Osteoblast (primary cell): ENCODE results near the gene IQGAP3. TPM values are rescaled to one million over a fixed set of nuclear protein-coding genes. Genes with fewer than 3 reads are reported as not detected.

Experiments used
- DNase-seq: peaks from one replicate; pipeline ENCODE4 v3.0.0; 2011; ENCODE audit warnings: low spot score, mixed read lengths; ENCODE audit not compliant: insufficient read length; ENCODE audit errors: missing footprints
- H2AFZ ChIP-seq: 2 replicates; pipeline ENCODE4 v1.6.0; 2011; ENCODE audit warnings: mild to moderate bottlenecking, low read length
- H3K27ac ChIP-seq: 2 replicates; pipeline ENCODE4 v1.5.1; 2011; ENCODE audit warnings: mild to moderate bottlenecking, low read depth, low read length, moderate library complexity
- H3K27me3 ChIP-seq: 2 replicates; pipeline ENCODE4 v1.6.0; 2012; ENCODE audit warnings: mild to moderate bottlenecking, control low read depth, inconsistent platforms, low read length, moderate library complexity; ENCODE audit not compliant: insufficient read depth
- H3K36me3 ChIP-seq: 2 replicates; pipeline ENCODE4 v1.5.1; 2011; ENCODE audit warnings: mild to moderate bottlenecking, low read length, control low read depth, moderate library complexity; ENCODE audit not compliant: insufficient read depth
- H3K4me1 ChIP-seq: 2 replicates; pipeline ENCODE4 v1.5.1; 2011; ENCODE audit warnings: mild to moderate bottlenecking, low read length, control low read depth, moderate library complexity; ENCODE audit not compliant: insufficient read depth
- H3K4me2 ChIP-seq: 2 replicates; pipeline ENCODE4 v1.6.0; 2011; ENCODE audit warnings: mild to moderate bottlenecking, low read length; ENCODE audit not compliant: insufficient read depth
- H3K4me3 ChIP-seq: fragments of 200-600 bp; sonication (generic); 3 replicates; pipeline ENCODE4 v1.5.1; 2012; ENCODE audit warnings: mild to moderate bottlenecking, low read length, inconsistent platforms; ENCODE audit not compliant: insufficient read depth
- H3K79me2 ChIP-seq: 2 replicates; pipeline ENCODE4 v1.6.0; 2012; ENCODE audit warnings: mild to moderate bottlenecking, low read length, control low read depth, inconsistent platforms; ENCODE audit not compliant: insufficient read depth
- H3K9me3 ChIP-seq: 2 replicates; pipeline ENCODE4 v1.5.1; 2011; ENCODE audit warnings: low read depth, low read length, control low read depth
- H4K20me1 ChIP-seq: 2 replicates; pipeline ENCODE4 v1.6.0; 2012; ENCODE audit warnings: mild to moderate bottlenecking, low read length, control low read depth; ENCODE audit not compliant: insufficient read depth
- total RNA-seq: library from RNA; depleted of rRNA; stranded (reverse); fragments of >200 nt; gene quantifications from 2 replicates; pipeline ENCODE4 v1.2.3, GENCODE V29; 2012
- TF ChIP-seq, protein P1 (sequence below): IDR thresholded peaks from 2 replicates; pipeline ENCODE4 v1.5.1; 2011; ENCODE audit warnings: mild to moderate bottlenecking, low read depth, low read length, moderate library complexity; ENCODE audit errors: extremely low read depth

IQGAP3 gene
- total RNA-seq, 1 donor = 2.9 TPM

DNA sequence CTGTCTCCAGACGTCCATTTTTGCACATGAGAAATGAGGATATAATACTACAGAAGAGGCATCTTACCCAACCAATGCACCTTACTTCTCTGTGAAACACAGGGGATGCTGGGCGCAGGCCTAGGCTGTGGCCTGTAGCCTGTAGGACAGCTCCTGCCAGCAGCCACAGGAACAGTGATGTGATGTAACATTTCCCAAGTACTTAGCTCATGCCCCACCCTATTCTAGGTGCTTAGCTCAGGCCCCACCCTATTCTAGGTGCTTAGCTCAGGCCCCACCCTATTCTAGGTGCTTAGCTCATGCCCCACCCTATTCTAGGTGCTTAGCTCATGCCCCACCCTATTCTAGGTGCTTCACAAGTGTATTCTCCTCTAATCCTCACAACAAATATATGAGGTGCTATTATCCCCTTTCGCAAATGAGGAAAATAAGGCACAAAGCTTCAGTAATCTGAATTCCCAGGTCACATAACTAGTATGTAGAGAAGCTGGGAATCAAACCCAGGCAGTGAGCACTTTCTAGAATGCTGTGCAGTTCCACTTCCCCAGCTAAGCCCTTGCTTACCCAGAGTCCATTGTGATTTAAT, 14.6 kb upstream of the IQGAP3 start:
- Histone ChIP-seq H3K4me3 (no peak overlapping the region), H3K4me2 (no peak overlapping the region), H3K27me3 (peaks cover 3% of the 10 kb centered on the region), H3K9me3 (no peaks in the 10 kb centered on the region), H3K36me3 (no peaks in the 10 kb centered on the region), H3K79me2 (peaks cover 3% of the 10 kb centered on the region), H2AFZ (no peak overlapping the region), H3K27ac (no peak overlapping the region), H4K20me1 (no peaks in the 10 kb centered on the region), H3K4me1 (peaks cover 7% of the 10 kb centered on the region)
- no peak for DNase-seq
- TF ChIP-seq, protein P1, sequence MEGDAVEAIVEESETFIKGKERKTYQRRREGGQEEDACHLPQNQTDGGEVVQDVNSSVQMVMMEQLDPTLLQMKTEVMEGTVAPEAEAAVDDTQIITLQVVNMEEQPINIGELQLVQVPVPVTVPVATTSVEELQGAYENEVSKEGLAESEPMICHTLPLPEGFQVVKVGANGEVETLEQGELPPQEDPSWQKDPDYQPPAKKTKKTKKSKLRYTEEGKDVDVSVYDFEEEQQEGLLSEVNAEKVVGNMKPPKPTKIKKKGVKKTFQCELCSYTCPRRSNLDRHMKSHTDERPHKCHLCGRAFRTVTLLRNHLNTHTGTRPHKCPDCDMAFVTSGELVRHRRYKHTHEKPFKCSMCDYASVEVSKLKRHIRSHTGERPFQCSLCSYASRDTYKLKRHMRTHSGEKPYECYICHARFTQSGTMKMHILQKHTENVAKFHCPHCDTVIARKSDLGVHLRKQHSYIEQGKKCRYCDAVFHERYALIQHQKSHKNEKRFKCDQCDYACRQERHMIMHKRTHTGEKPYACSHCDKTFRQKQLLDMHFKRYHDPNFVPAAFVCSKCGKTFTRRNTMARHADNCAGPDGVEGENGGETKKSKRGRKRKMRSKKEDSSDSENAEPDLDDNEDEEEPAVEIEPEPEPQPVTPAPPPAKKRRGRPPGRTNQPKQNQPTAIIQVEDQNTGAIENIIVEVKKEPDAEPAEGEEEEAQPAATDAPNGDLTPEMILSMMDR = no peak

DNA sequence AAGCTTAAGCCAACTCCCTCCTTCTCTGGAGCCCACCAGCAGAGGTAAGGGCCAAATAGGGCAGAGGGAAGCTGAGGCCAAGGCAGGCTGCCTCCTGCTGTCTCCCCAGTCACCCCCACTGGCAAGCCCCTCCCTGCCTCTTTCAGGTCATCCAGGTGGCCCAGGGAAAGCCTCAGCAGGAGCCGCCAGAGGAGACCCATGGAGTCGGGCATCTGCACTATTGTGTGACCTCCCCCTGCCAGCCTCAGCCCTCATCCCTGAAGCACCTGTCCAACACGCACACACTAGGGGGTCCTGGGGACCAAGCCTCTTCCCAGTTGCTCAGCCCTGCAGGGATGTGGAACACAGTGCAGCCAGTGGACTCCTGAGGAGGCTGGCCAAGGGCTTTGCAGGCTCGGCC, 14.0 kb upstream of the IQGAP3 start:
- no peak overlapping the region for H2AFZ ChIP-seq

DNA sequence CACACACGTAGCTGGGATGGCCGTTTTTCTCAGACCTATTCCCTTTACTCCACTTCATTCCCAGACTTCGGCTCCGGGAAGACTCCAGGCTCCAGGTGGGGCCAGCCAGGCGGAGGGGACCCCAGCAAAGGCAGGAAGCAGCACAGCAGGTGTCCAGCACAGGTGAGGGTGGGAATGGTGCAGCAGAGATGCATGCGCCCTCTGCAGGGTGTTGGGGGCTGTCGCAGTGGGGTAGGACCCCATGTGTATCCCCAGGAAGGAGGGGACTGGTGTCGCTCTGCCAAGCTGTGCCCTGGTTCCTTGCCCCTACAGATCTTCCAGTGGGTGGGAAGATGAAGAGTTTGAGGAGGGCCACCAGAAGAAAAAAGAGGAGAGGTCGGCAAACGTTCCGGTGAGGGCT, 12.4 kb upstream of the IQGAP3 start:
- DNase-seq = peak; percentile 76

More for the DNA sequence above, 14.0 kb upstream of the IQGAP3 start:
- no peaks in the 10 kb centered on the region for H3K79me2 ChIP-seq
- no peak overlapping the region for H3K4me2 ChIP-seq
- peaks cover 3% of the 10 kb centered on the region for H3K27me3 ChIP-seq
- H3K9me3 ChIP-seq = no peaks in the 10 kb centered on the region
- TF ChIP-seq, protein P1 = no peak
- H3K4me3 ChIP-seq = no peak overlapping the region
- H3K4me1 ChIP-seq = peaks cover 5% of the 10 kb centered on the region
- H3K27ac ChIP-seq = no peak overlapping the region
- DNase-seq = no peak
- H3K36me3 ChIP-seq = no peaks in the 10 kb centered on the region
- H4K20me1 ChIP-seq = no peaks in the 10 kb centered on the region

More for the DNA sequence above, 12.4 kb upstream of the IQGAP3 start:
- Histone ChIP-seq H3K4me2 (no peak overlapping the region), H3K79me2 (no peaks in the 10 kb centered on the region), H3K36me3 (no peaks in the 10 kb centered on the region), H3K27ac (no peak overlapping the region), H3K9me3 (no peaks in the 10 kb centered on the region), H3K4me3 (no peak overlapping the region), H3K4me1 (no peaks in the 10 kb centered on the region), H3K27me3 (peaks cover 3% of the 10 kb centered on the region), H4K20me1 (no peaks in the 10 kb centered on the region), H2AFZ (no peak overlapping the region)
- TF ChIP-seq, protein P1 = peak; percentile 6
